AG04450 (cell line): ENCODE measurements around the gene RIN3. TPM values are rescaled to one million over a fixed set of nuclear protein-coding genes. Genes with fewer than 3 reads are reported as not detected.
A peak's percentile ranks its signal among the peaks of the same experiment; 100 is the strongest.

Experiments used
- CTCF ChIA-PET: fragments of 300-600, 350-600 bp; formaldehyde crosslinking; extraction: SDS; loops from one replicate; lab custom pipeline; 2022; ENCODE audit warnings: antibody characterized with exemption, inconsistent platforms; lab: Charles Lee
- POLR2A ChIA-PET: fragments of 350-600 bp; formaldehyde crosslinking; extraction: SDS; loops from one replicate; lab custom pipeline; 2021; ENCODE audit warnings: antibody characterized with exemption, inconsistent platforms; lab: Yijun Ruan, JAX
- DNase-seq: peaks from one replicate; pipeline ENCODE4 v3.0.0-alpha.2; 2011; ENCODE audit warnings: low read depth, low spot score
- H3K27ac ChIP-seq: one replicate; pipeline ENCODE4 v1.5.1; 2012; ENCODE audit warnings: low read depth, low read length, control low read depth
- H3K27me3 ChIP-seq: one replicate; pipeline ENCODE4 v1.6.0; 2012; ENCODE audit warnings: low read length; ENCODE audit not compliant: control insufficient read depth, insufficient read depth
- H3K4me3 ChIP-seq: 2 replicates; pipeline ENCODE4 v1.5.1; 2011; ENCODE audit warnings: mild to moderate bottlenecking, low read depth, low read length, control low read depth
- H3K9me3 ChIP-seq: 2 replicates; pipeline ENCODE4 v1.5.1; 2012; ENCODE audit warnings: low read length; ENCODE audit not compliant: control insufficient read depth, insufficient read depth
- polyA plus RNA-seq: library from polyadenylated mRNA; depleted of rRNA; stranded (reverse); fragments of >200 nt; gene quantifications from 2 replicates; pipeline ENCODE4 v1.2.3, GENCODE V29; 2011
- TF ChIP-seq, protein P1 (sequence below): IDR thresholded peaks from 2 replicates; pipeline ENCODE4 v1.5.1; 2011; ENCODE audit warnings: low read depth, low read length, control low read depth, inconsistent platforms

Gene RIN3
- polyA plus RNA-seq, 1 experiment: 3.7 TPM

DNA sequence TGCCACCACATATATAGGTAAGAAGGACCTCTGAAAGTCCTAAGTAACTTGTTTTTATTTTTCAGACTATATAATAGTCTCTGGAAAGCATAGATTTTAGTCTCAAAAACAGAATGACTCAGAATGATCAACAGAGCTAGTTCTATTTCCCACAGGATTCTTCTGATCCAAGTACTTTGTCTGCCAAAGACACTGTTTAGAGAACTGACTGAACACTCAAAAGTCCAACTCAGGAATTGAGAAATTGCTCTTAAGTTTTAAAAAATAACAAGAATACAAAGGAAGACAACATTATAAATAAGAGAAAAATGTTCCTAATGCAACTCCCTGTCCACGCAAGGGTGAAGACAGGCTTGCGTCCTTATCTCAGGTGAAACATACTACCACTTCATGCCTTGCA lies 205.8 kb downstream of the RIN3 start:
- H3K4me3 ChIP-seq: no peak overlapping the region
- POLR2A ChIA-PET: interaction anchor here (0.7 kb wide), 1 partner anchor 11 kb away, joined by 3 read pairs; no protein-coding TSS in a partner anchor
- TF ChIP-seq, protein P1, sequence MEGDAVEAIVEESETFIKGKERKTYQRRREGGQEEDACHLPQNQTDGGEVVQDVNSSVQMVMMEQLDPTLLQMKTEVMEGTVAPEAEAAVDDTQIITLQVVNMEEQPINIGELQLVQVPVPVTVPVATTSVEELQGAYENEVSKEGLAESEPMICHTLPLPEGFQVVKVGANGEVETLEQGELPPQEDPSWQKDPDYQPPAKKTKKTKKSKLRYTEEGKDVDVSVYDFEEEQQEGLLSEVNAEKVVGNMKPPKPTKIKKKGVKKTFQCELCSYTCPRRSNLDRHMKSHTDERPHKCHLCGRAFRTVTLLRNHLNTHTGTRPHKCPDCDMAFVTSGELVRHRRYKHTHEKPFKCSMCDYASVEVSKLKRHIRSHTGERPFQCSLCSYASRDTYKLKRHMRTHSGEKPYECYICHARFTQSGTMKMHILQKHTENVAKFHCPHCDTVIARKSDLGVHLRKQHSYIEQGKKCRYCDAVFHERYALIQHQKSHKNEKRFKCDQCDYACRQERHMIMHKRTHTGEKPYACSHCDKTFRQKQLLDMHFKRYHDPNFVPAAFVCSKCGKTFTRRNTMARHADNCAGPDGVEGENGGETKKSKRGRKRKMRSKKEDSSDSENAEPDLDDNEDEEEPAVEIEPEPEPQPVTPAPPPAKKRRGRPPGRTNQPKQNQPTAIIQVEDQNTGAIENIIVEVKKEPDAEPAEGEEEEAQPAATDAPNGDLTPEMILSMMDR: no peak
- no peak overlapping the region for H3K27ac ChIP-seq
- no peaks in the 10 kb centered on the region for H3K9me3 ChIP-seq
- CTCF ChIA-PET: interaction anchor here (0.6 to 1.1 kb wide), 2 partner anchors 30 to 600 kb away, joined by 3 read pairs; no protein-coding TSS in a partner anchor
- DNase-seq: no peak
- H3K27me3 ChIP-seq: peaks cover 2% of the 10 kb centered on the region

DNA sequence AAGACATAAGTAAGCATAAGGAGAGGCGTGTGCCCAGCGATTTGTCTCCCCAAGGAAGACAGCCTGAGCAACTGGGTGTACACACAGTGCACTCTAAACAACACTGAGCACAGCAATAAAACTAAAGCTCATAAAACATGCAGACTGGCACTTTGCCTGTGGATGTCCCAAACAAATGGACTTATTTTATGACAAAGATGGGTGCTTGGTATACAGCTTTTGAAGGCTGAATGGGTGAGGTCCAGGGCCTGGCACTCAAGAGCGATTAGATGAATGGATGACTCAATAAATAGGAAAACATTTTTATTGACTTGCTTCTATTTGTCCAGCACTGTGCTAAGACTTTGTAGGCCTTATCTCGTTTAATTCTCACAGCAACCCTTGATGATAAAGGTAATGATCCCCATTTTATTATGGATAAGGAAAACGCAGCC lies 206.3 kb downstream of the RIN3 start:
- Histone ChIP-seq H3K4me3 (no peak overlapping the region), H3K9me3 (no peaks in the 10 kb centered on the region), H3K27ac (no peak overlapping the region), H3K27me3 (peaks cover 2% of the 10 kb centered on the region)
- TF ChIP-seq, protein P1: no peak
- CTCF ChIA-PET: interaction anchor here (1.1 kb wide), 1 partner anchor 30 kb away, joined by 3 read pairs; no protein-coding TSS in a partner anchor
- no peak for DNase-seq
- POLR2A ChIA-PET: interaction anchor here (0.7 kb wide), 1 partner anchor 10 kb away, joined by 3 read pairs; no protein-coding TSS in a partner anchor

DNA sequence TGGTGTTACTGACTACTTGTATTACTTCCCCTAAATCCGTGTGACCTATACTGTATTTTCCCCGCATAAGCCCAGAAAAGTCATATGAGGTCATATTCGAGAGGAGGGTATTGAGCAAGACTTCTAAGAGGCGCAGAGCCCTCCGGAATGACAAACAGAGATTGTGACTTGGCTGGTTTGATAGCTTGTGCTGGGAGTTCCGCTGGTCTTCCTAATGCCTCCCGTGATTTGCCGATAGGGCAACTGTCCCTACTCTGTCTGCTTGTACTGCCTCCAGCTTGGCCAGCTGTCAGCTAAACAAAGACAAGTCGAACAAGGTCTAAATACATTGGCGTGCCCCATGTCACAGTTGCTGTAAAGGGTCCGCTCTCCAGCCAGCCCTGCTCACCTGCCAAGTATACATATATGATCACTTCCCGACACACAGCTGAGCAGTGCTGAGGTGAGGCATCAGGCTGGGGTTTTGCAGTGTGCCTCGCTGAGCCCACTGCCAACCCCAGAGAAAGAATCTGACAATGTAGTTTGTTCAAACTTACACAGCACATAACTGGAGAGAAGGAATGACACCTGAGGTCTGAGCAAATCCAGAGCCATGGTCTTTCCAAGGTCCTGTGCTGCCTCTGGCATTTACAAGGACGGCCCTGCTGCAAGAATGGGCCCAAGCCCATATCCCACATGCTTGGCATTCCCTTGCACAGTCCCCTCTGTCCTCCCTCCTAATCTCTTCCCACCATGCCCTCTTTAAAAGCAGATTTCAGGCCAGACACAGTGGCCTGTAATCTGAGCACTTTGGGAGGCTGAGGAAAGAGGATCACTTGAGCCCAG lies 211.1 kb downstream of the RIN3 start:
- no peaks in the 10 kb centered on the region; the same call in 1 of the 2 replicates for H3K9me3 ChIP-seq
- ChIA-PET POLR2A (no interaction called here), CTCF (interaction anchor here (2.2 to 2.4 kb wide), 2 partner anchors 10 to 38 kb away, joined by 6 to 16 read pairs; no protein-coding TSS in a partner anchor)
- no peak for DNase-seq
- peaks cover 6% of the 10 kb centered on the region for H3K27me3 ChIP-seq
- no peak overlapping the region for H3K27ac ChIP-seq
- H3K4me3 ChIP-seq: no peak overlapping the region
- TF ChIP-seq, protein P1: no peak

- peaks cover 9% of the 10 kb centered on the region for H3K27me3 ChIP-seq
- TF ChIP-seq, protein P1: no peak
- H3K9me3 ChIP-seq: no peaks in the 10 kb centered on the region; the same call in 1 of the 2 replicates
- no peak overlapping the region for H3K27ac ChIP-seq
- ChIA-PET POLR2A (interaction anchor here (0.7 to 1.4 kb wide), 2 partner anchors 22 to 32 kb away, joined by 7 to 9 read pairs; partner anchors contain the start of gene LGMN), CTCF (interaction anchor here (0.6 to 2.4 kb wide), 3 partner anchors 12 to 40 kb away, joined by 5 to 16 read pairs (median 6); no protein-coding TSS in a partner anchor)
- no peak overlapping the region for H3K4me3 ChIP-seq
- DNase-seq: peak; percentile 51
These were observed 212.8 kb downstream of the RIN3 start for GRCh38 chr14:92726135-92726932.
